ENCODE results near the gene SIGLEC6. TPM values are rescaled to one million over a fixed set of nuclear protein-coding genes. Genes with fewer than 3 reads are reported as not detected.

Gene SIGLEC6
- total RNA-seq, 1 experiment from 2014 or later = 0.31 TPM

DNA sequence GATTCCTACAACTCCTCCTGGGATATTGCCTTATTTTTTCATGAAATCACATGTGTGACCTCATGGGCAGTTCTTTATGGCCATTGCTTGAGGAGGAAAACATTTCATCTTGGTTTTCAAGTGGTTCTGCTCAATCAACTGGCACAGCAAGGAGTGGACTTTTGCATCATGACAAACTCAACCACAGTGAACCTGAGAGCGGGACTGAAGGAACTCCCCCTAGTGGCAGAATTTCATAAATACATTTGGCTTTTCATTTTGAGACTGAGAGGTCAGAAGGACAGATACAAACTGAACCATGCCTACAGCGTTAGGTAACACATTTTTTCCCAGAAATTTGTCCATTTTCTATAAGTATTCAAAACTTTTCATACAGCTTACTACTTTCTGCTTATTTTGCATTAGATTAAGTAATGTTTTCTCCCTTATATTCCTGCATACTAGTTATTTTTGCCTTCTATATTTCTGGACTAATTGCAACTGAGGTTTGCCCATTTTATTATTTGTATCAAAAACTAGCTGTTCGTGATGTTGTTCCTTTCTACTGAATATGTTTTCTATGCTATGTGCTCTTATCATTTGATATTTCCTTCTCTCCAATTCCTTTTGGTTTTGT is 16.5 kb downstream of the SIGLEC6 start:
- Histone ChIP-seq H2AFZ (ENCODE audit: low read length) (no peak overlapping the region), H2BK15ac (ENCODE audit: low read depth, low read length) (no peak overlapping the region), H3K14ac (ENCODE audit: insufficient read depth, low read length) (no peak overlapping the region), H2BK12ac (ENCODE audit: insufficient read length, low read depth, low read length) (no peak overlapping the region), H3K9me3 (ENCODE audit: control insufficient read depth, low read depth, low read length) (no peaks in the 10 kb centered on the region), H3T11ph (ENCODE audit: low read length) (no peak overlapping the region), H2BK20ac (ENCODE audit: low read depth, low read length, poor library complexity, severe bottlenecking) (no peak overlapping the region), H4K20me1 (ENCODE audit: control insufficient read depth, insufficient read depth, insufficient read length) (no peaks in the 10 kb centered on the region), H3K4me1 (ENCODE audit: insufficient read depth, low read length) (no peaks in the 10 kb centered on the region), H2BK120ac (ENCODE audit: low read depth, low read length, poor library complexity, severe bottlenecking) (no peak overlapping the region), H2AK5ac (ENCODE audit: insufficient read length, low read length) (no peak overlapping the region), H3K27ac (ENCODE audit: insufficient read length, low read depth, low read length) (no peak overlapping the region), H3K27me3 (ENCODE audit: insufficient read depth, low read length) (no peaks in the 10 kb centered on the region), H3K79me2 (ENCODE audit: insufficient read depth, low read length) (no peaks in the 10 kb centered on the region), H3K4me2 (ENCODE audit: insufficient read depth, insufficient read length, low read length) (no peak overlapping the region), H4K5ac (ENCODE audit: insufficient read length, low read depth, low read length) (no peak overlapping the region), H4K91ac (ENCODE audit: insufficient read length, low read depth, low read length) (no peak overlapping the region), H3K23ac (ENCODE audit: insufficient read length, low read depth, low read length) (no peak overlapping the region), H4K8ac (replicated peaks; ENCODE audit: insufficient read length, low read depth, low read length) (no peak overlapping the region), H3K9ac (ENCODE audit: extremely low read depth, insufficient read length, low read length) (no peak overlapping the region), H3K18ac (ENCODE audit: insufficient read length, low read depth, low read length) (no peak overlapping the region), H3K56ac (ENCODE audit: insufficient read length, low read depth, low read length) (no peak overlapping the region), H3K79me1 (ENCODE audit: insufficient read depth, low read depth, low read length, poor library complexity, severe bottlenecking) (no peaks in the 10 kb centered on the region), H3K23me2 (ENCODE audit: insufficient read length, low read depth, low read length, poor library complexity, severe bottlenecking) (no peaks in the 10 kb centered on the region), H2BK5ac (ENCODE audit: insufficient read length, low read length) (no peak overlapping the region), H3K4ac (ENCODE audit: low read depth, low read length) (no peak overlapping the region)
- no CpG with 5 or more reads among the region's 3 CpGs for WGBS (ENCODE audit: extremely low coverage, insufficient read length, low lambda C conversion rate)
- H3K27me3 Mint-ChIP-seq (ENCODE audit: low read depth) = peaks cover 22% of the 10 kb centered on the region
- no peak overlapping the region for H3K4me3 Mint-ChIP-seq
- TF ChIP-seq, protein P1, sequence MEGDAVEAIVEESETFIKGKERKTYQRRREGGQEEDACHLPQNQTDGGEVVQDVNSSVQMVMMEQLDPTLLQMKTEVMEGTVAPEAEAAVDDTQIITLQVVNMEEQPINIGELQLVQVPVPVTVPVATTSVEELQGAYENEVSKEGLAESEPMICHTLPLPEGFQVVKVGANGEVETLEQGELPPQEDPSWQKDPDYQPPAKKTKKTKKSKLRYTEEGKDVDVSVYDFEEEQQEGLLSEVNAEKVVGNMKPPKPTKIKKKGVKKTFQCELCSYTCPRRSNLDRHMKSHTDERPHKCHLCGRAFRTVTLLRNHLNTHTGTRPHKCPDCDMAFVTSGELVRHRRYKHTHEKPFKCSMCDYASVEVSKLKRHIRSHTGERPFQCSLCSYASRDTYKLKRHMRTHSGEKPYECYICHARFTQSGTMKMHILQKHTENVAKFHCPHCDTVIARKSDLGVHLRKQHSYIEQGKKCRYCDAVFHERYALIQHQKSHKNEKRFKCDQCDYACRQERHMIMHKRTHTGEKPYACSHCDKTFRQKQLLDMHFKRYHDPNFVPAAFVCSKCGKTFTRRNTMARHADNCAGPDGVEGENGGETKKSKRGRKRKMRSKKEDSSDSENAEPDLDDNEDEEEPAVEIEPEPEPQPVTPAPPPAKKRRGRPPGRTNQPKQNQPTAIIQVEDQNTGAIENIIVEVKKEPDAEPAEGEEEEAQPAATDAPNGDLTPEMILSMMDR (conservative IDR thresholded peaks at IDR 0.05) = peak; percentile 78
- H3K9me3 Mint-ChIP-seq = peaks cover 33 to 84% of the 10 kb centered on the region in 2 experiments
- H3K4me1 Mint-ChIP-seq = no peaks in the 10 kb centered on the region
- no peak for DNase-seq
- no peak overlapping the region for H3K27ac Mint-ChIP-seq
- peaks cover 0 to 4% (median 2%) of the 10 kb centered on the region in 3 experiments; a peak in 1 of 7 replicates for H3K36me3 Mint-ChIP-seq (ENCODE audit: insufficient read depth in 1 of 3, low read depth in 3 of 3)

Measured in H9 (cell line).